Measurements from ENCODE around the gene ZCCHC2. TPM values are rescaled to one million over a fixed set of nuclear protein-coding genes. Genes with fewer than 3 reads are reported as not detected.
A peak's percentile ranks its signal among the peaks of the same experiment; 100 is the strongest.

Gene ZCCHC2
- total and polyA plus RNA-seq, 2 of the 13 experiments (the other 11 are each of a cell fraction or from before 2014, with no cell fraction given): 62.5 to 76.1 TPM

DNA sequence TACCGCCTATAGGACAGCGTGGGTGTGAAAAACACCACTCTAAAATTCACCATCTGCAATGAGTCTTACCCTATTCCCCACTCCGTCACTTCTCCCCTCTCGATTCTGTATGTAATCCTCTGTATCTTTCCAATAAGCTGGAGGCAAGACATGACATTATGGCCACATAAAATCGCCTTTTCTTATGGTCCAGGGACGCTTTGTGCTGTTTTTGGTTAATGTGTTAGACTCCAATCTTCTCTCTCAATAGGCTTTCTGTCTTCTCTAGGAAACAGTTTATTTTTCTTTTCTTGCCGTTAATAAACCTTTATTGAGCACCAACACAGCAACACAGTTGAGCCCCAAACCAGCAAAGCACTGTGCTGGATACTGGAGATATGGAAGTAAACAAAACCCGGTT lies 37.9 kb upstream of the ZCCHC2 start (continued):
- TF ChIP-seq, protein P1, sequence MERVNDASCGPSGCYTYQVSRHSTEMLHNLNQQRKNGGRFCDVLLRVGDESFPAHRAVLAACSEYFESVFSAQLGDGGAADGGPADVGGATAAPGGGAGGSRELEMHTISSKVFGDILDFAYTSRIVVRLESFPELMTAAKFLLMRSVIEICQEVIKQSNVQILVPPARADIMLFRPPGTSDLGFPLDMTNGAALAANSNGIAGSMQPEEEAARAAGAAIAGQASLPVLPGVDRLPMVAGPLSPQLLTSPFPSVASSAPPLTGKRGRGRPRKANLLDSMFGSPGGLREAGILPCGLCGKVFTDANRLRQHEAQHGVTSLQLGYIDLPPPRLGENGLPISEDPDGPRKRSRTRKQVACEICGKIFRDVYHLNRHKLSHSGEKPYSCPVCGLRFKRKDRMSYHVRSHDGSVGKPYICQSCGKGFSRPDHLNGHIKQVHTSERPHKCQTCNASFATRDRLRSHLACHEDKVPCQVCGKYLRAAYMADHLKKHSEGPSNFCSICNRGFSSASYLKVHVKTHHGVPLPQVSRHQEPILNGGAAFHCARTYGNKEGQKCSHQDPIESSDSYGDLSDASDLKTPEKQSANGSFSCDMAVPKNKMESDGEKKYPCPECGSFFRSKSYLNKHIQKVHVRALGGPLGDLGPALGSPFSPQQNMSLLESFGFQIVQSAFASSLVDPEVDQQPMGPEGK (CRISPR knock-in tag; IDR thresholded peaks at IDR 0.05): no peak
- TF ChIP-seq ATF7 (IDR thresholded peaks at IDR 0.05) (no peak), ATF7 (CRISPR knock-in tag; IDR thresholded peaks at IDR 0.05) (no peak), KLF13 (CRISPR knock-in tag; IDR thresholded peaks at IDR 0.05) (no peak)
- TF ChIP-seq, protein P2, sequence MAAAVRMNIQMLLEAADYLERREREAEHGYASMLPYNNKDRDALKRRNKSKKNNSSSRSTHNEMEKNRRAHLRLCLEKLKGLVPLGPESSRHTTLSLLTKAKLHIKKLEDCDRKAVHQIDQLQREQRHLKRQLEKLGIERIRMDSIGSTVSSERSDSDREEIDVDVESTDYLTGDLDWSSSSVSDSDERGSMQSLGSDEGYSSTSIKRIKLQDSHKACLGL (CRISPR knock-in tag; IDR thresholded peaks at IDR 0.05): no peak
- TF ChIP-seq, protein P3, sequence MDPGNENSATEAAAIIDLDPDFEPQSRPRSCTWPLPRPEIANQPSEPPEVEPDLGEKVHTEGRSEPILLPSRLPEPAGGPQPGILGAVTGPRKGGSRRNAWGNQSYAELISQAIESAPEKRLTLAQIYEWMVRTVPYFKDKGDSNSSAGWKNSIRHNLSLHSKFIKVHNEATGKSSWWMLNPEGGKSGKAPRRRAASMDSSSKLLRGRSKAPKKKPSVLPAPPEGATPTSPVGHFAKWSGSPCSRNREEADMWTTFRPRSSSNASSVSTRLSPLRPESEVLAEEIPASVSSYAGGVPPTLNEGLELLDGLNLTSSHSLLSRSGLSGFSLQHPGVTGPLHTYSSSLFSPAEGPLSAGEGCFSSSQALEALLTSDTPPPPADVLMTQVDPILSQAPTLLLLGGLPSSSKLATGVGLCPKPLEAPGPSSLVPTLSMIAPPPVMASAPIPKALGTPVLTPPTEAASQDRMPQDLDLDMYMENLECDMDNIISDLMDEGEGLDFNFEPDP (CRISPR knock-in tag; conservative IDR thresholded peaks at IDR 0.05): no peak

DNA sequence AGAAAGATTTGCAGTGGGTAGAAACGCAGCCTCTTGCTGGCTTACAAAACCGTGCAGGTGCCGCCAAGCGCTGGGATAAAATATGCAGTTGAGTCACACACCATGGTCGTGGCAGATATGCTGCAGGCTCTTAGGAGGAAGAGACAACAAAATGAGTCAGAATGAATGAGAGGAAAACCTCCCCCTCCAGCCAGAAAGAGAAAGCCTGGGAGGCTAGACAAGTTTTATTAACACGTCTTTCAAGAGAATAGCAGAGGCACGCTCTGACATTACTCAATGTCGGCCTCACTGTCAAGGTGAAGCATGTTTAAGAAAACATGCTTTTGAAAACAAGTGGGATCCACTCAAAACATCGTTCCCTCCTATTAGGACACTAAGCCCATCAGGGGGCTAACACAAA lies 37.1 kb upstream of the ZCCHC2 start:
- no peak for FAIRE-seq
- Histone ChIP-seq H3K4me1 (ENCODE audit: insufficient read depth, low read length) (peaks cover 29% of the 10 kb centered on the region), H4K20me1 (ENCODE audit: insufficient read depth, low read length) (no peaks in the 10 kb centered on the region), H3K9me3 (ENCODE audit: low read length) (peaks cover 7% of the 10 kb centered on the region), H2AFZ (ENCODE audit: low read length) (peak overlapping the region; percentile 70), H3K9ac (ENCODE audit: insufficient read depth, low read depth, low read length) (no peak overlapping the region; the same call in 1 of the 2 replicates), H3K27me3 (ENCODE audit: control insufficient read depth in 1 of 2, insufficient read depth in 2 of 2, low read length in 2 of 2) (no peaks in the 10 kb centered on the region), H3K36me3 (replicated peaks in 1 of 2; ENCODE audit: control insufficient read depth in 1 of 2, insufficient read depth in 2 of 2, low read length in 2 of 2) (no peaks in the 10 kb centered on the region), H3K4me3 (replicated peaks in 1 of 3; ENCODE audit: insufficient read depth in 1 of 3, low read depth in 2 of 3, low read length in 3 of 3) (peak overlapping the region in 2 of 3 experiments; percentile 26 to 28; a peak in 3 of 6 replicates), H3K79me2 (ENCODE audit: insufficient read depth, low read length) (no peaks in the 10 kb centered on the region), H3K27ac (ENCODE audit: extremely low read length, insufficient read depth, low read length) (peak overlapping the region; percentile 14), H3K4me2 (ENCODE audit: low read depth, low read length) (peak overlapping the region; percentile 66)
- intact Hi-C loops (cut with micrococcal nuclease; ENCODE audit: unreplicated experiment) (loop anchor here (1.0 kb wide), 1 partner anchor 36 kb away; no protein-coding TSS in a partner anchor), in situ Hi-C loops (cut with HindIII; ENCODE audit: extremely low pct_ligation_motif_present, low pct_unique_long_range_greater_than_20kb) (no loop called here)
- 21% methylated on average over 9 of the region's 9 CpGs for WGBS (ENCODE audit: low lambda C conversion rate)
- peak; percentile 40 for DNase-seq (ENCODE audit: low spot score)
- BruUV-seq (replicated peaks): no TSS peak
- POLR2A ChIA-PET: no interaction called here
- peak; percentile 67 for ATAC-seq
- TF ChIP-seq, protein P4, sequence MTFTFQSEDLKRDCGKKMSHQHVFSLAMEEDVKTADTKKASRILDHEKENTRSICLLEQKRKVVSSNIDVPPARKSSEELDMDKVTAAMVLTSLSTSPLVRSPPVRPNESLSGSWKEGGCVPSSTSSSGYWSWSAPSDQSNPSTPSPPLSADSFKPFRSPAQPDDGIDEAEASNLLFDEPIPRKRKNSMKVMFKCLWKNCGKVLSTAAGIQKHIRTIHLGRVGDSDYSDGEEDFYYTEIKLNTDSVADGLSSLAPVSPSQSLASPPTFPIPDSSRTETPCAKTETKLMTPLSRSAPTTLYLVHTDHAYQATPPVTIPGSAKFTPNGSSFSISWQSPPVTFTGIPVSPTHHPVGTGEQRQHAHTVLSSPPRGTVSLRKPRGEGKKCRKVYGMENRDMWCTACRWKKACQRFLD (CRISPR knock-in tag; IDR thresholded peaks at IDR 0.05; ENCODE audit: borderline replicate concordance): no peak
- TF ChIP-seq SMARCE1 (IDR thresholded peaks at IDR 0.05; ENCODE audit: borderline replicate concordance) (no peak), FOSL2 (CRISPR knock-in tag; IDR thresholded peaks at IDR 0.05) (peak; percentile 84), ZMYM3 (CRISPR knock-in tag; IDR thresholded peaks at IDR 0.05) (no peak)
- TF ChIP-seq, protein P5, sequence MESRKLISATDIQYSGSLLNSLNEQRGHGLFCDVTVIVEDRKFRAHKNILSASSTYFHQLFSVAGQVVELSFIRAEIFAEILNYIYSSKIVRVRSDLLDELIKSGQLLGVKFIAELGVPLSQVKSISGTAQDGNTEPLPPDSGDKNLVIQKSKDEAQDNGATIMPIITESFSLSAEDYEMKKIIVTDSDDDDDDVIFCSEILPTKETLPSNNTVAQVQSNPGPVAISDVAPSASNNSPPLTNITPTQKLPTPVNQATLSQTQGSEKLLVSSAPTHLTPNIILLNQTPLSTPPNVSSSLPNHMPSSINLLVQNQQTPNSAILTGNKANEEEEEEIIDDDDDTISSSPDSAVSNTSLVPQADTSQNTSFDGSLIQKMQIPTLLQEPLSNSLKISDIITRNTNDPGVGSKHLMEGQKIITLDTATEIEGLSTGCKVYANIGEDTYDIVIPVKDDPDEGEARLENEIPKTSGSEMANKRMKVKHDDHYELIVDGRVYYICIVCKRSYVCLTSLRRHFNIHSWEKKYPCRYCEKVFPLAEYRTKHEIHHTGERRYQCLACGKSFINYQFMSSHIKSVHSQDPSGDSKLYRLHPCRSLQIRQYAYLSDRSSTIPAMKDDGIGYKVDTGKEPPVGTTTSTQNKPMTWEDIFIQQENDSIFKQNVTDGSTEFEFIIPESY (CRISPR knock-in tag; IDR thresholded peaks at IDR 0.05): peak; percentile 37; the same call in 1 of the 2 replicates
- TF ChIP-seq, protein P6, sequence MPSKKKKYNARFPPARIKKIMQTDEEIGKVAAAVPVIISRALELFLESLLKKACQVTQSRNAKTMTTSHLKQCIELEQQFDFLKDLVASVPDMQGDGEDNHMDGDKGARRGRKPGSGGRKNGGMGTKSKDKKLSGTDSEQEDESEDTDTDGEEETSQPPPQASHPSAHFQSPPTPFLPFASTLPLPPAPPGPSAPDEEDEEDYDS (CRISPR knock-in tag; IDR thresholded peaks at IDR 0.05): no peak
- CTCF ChIA-PET (ENCODE audit: low intra/inter-chr PET ratio, low total read pairs): interaction anchor here (0.7 kb wide), 1 partner anchor 25 kb away, joined by 3 read pairs; no protein-coding TSS in a partner anchor
